H9 (cell line): ENCODE measurements around the gene R3HDM4. TPM values are rescaled to one million over a fixed set of nuclear protein-coding genes. Genes with fewer than 3 reads are reported as not detected.

Source experiments
- DNase-seq: peaks from one replicate; pipeline ENCODE4 v3.0.0-alpha.2; 2017
- H2AFZ ChIP-seq: one replicate; pipeline ENCODE4 v1.6.1; 2013; ENCODE audit warnings: mild to moderate bottlenecking, low read length, control low read depth, moderate library complexity
- H2AK5ac ChIP-seq: 2 replicates; pipeline ENCODE4 v1.6.1; 2013; ENCODE audit warnings: low read length, control low read depth, mixed read lengths; ENCODE audit not compliant: insufficient read length
- H2BK120ac ChIP-seq: one replicate; pipeline ENCODE4 v1.6.1; 2013; ENCODE audit warnings: low read depth, mild to moderate bottlenecking, low read length, control low read depth, inconsistent platforms; ENCODE audit not compliant: poor library complexity, severe bottlenecking
- H2BK12ac ChIP-seq: 2 replicates; pipeline ENCODE4 v1.6.1; 2013; ENCODE audit warnings: low read length, control low read depth, mixed read lengths, low read depth; ENCODE audit not compliant: insufficient read length
- H2BK15ac ChIP-seq: 2 replicates; pipeline ENCODE4 v1.6.1; 2013; ENCODE audit warnings: low read depth, low read length, control low read depth
- H2BK20ac ChIP-seq: one replicate; pipeline ENCODE4 v1.6.1; 2013; ENCODE audit warnings: low read depth, mild to moderate bottlenecking, low read length, control low read depth, inconsistent platforms; ENCODE audit not compliant: poor library complexity, severe bottlenecking
- H2BK5ac ChIP-seq: 2 replicates; pipeline ENCODE4 v1.6.1; 2013; ENCODE audit warnings: low read length, control low read depth, mixed read lengths; ENCODE audit not compliant: insufficient read length
- H3K14ac ChIP-seq: 2 replicates; pipeline ENCODE4 v1.6.1; 2013; ENCODE audit warnings: low read length, control low read depth; ENCODE audit not compliant: insufficient read depth
- H3K18ac ChIP-seq: 2 replicates; pipeline ENCODE4 v1.6.1; 2013; ENCODE audit warnings: low read depth, mild to moderate bottlenecking, mixed read lengths, low read length, control low read depth; ENCODE audit not compliant: insufficient read length
- H3K23ac ChIP-seq: 2 replicates; pipeline ENCODE4 v1.6.1; 2013; ENCODE audit warnings: low read length, control low read depth, mixed read lengths, low read depth; ENCODE audit not compliant: insufficient read length
- H3K23me2 ChIP-seq: 2 replicates; pipeline ENCODE4 v1.6.1; 2013; ENCODE audit warnings: low read depth, mild to moderate bottlenecking, mixed read lengths, low read length, control low read depth; ENCODE audit not compliant: insufficient read length, poor library complexity, severe bottlenecking
- H3K27ac ChIP-seq: 2 replicates; pipeline ENCODE4 v1.5.1; 2013; ENCODE audit warnings: low read length, control low read depth, mixed read lengths, low read depth; ENCODE audit not compliant: insufficient read length
- H3K27me3 ChIP-seq: 2 replicates; pipeline ENCODE4 v1.6.1; 2013; ENCODE audit warnings: low read length, control low read depth, inconsistent platforms; ENCODE audit not compliant: insufficient read depth
- H3K4ac ChIP-seq: 2 replicates; pipeline ENCODE4 v1.6.1; 2013; ENCODE audit warnings: low read depth, mild to moderate bottlenecking, control low read depth, inconsistent platforms, low read length, moderate library complexity
- H3K4me1 ChIP-seq: 2 replicates; pipeline ENCODE4 v1.6.1; 2013; ENCODE audit warnings: low read length, control low read depth, inconsistent platforms; ENCODE audit not compliant: insufficient read depth
- H3K4me2 ChIP-seq: 2 replicates; pipeline ENCODE4 v1.6.1; 2013; ENCODE audit warnings: low read length, control low read depth, mixed read lengths; ENCODE audit not compliant: insufficient read length, insufficient read depth
- H3K56ac ChIP-seq: 2 replicates; pipeline ENCODE4 v1.6.1; 2013; ENCODE audit warnings: low read depth, mild to moderate bottlenecking, mixed read lengths, low read length, control low read depth; ENCODE audit not compliant: insufficient read length
- H3K79me1 ChIP-seq: 2 replicates; pipeline ENCODE4 v1.6.1; 2013; ENCODE audit warnings: low read depth, mild to moderate bottlenecking, moderate library complexity, low read length, control low read depth, inconsistent platforms; ENCODE audit not compliant: insufficient read depth, poor library complexity, severe bottlenecking
- H3K79me2 ChIP-seq: 2 replicates; pipeline ENCODE4 v1.6.1; 2013; ENCODE audit warnings: low read length, control low read depth, inconsistent platforms; ENCODE audit not compliant: insufficient read depth
- H3K9ac ChIP-seq: 2 replicates; pipeline ENCODE4 v1.6.1; 2013; ENCODE audit warnings: low read length, control low read depth, mixed read lengths; ENCODE audit not compliant: insufficient read length; ENCODE audit errors: extremely low read depth
- H3K9me3 ChIP-seq: one replicate; pipeline ENCODE4 v1.6.1; 2013; ENCODE audit warnings: low read depth, low read length, inconsistent platforms; ENCODE audit not compliant: control insufficient read depth
- H3T11ph ChIP-seq: one replicate; pipeline ENCODE4 v1.6.1; 2013; ENCODE audit warnings: mild to moderate bottlenecking, low read length, control low read depth, inconsistent platforms
- H4K20me1 ChIP-seq: one replicate; pipeline ENCODE4 v1.6.1; 2013; ENCODE audit not compliant: control insufficient read depth, insufficient read length, insufficient read depth
- H4K5ac ChIP-seq: 2 replicates; pipeline ENCODE4 v1.6.1; 2013; ENCODE audit warnings: low read depth, mild to moderate bottlenecking, mixed read lengths, low read length, control low read depth; ENCODE audit not compliant: insufficient read length
- H4K8ac ChIP-seq: replicated peaks from 2 replicates; pipeline ENCODE4 v1.6.1; 2013; ENCODE audit warnings: low read length, control low read depth, mixed read lengths, low read depth; ENCODE audit not compliant: insufficient read length
- H4K91ac ChIP-seq: 2 replicates; pipeline ENCODE4 v1.6.1; 2013; ENCODE audit warnings: low read depth, mild to moderate bottlenecking, moderate library complexity, mixed read lengths, low read length, control low read depth; ENCODE audit not compliant: insufficient read length
- H3K27ac Mint-ChIP-seq, 3 experiments: 2 replicates in 2 of 3; 3 replicates in 1 of 3; pipeline ENCODE4 v1.8.0; 2020 to 2021; ENCODE audit warnings: mixed read lengths in 3 of 3, mild to moderate bottlenecking in 1 of 3, moderate library complexity in 1 of 3
- H3K27me3 Mint-ChIP-seq: 2 replicates; pipeline ENCODE4 v1.8.0; 2021; ENCODE audit warnings: low read depth, mild to moderate bottlenecking, moderate library complexity, mixed read lengths
- H3K36me3 Mint-ChIP-seq, 3 experiments: 2 replicates in 2 of 3; 3 replicates in 1 of 3; pipeline ENCODE4 v1.8.0; 2020 to 2021; ENCODE audit warnings: low read depth in 3 of 3, mixed read lengths in 3 of 3; ENCODE audit not compliant: insufficient read depth in 1 of 3
- H3K4me1 Mint-ChIP-seq, 2 experiments: 2 replicates each; pipeline ENCODE4 v1.8.0; 2020; ENCODE audit warnings: mixed read lengths in 2 of 2
- H3K4me3 Mint-ChIP-seq, 2 experiments: 2 replicates in 1 of 2; 3 replicates in 1 of 2; pipeline ENCODE4 v1.8.0; 2020 to 2021; ENCODE audit warnings: mild to moderate bottlenecking in 2 of 2, mixed read lengths in 2 of 2, moderate library complexity in 1 of 2
- H3K9me3 Mint-ChIP-seq, 2 experiments: 2 replicates in 1 of 2; 3 replicates in 1 of 2; pipeline ENCODE4 v1.8.0; 2020; ENCODE audit warnings: mild to moderate bottlenecking in 2 of 2, mixed read lengths in 2 of 2, moderate library complexity in 1 of 2
- CTCF ChIP-seq: fragments of 200-600 bp; sonication (generic); conservative IDR thresholded peaks from 3 replicates; pipeline ENCODE4 v1.8.0; 2021; ENCODE audit warnings: antibody characterized with exemption, mild to moderate bottlenecking
- WGBS: extraction: QIAGEN DNeasy Blood & Tissue Kit; methylation state at CpG from one replicate; pipeline ENCODE4 v1.1.7; 2013; ENCODE audit warnings: missing lambda C conversion rate, low lambda C conversion rate, mixed read lengths; ENCODE audit not compliant: insufficient read length; ENCODE audit errors: extremely low coverage; 5-methylcytosine and 5-hydroxymethylcytosine counted together
- total RNA-seq: library from RNA; stranded (reverse); gene quantifications from 2 replicates; pipeline ENCODE4 v1.2.1, GENCODE V29; 2021

Gene R3HDM4
- total RNA-seq, 1 experiment from 2014 or later: 66.4 TPM

GRCh38 chr19:867855-868457 lies 45.1 kb downstream of the R3HDM4 start:
- no peak overlapping the region for H3K4ac ChIP-seq
- H3K14ac ChIP-seq: no peak overlapping the region
- TF ChIP-seq CTCF: no peak
- H4K5ac ChIP-seq: no peak overlapping the region
- no peak overlapping the region for H3K4me2 ChIP-seq
- no peak overlapping the region for H2AFZ ChIP-seq
- H4K20me1 ChIP-seq: no peaks in the 10 kb centered on the region
- H3K4me1 Mint-ChIP-seq: peaks cover 8 to 22% of the 10 kb centered on the region in 2 experiments
- no peaks in the 10 kb centered on the region for H3K4me1 ChIP-seq
- H3K9ac ChIP-seq: no peak overlapping the region
- DNase-seq: no peak
- no peak overlapping the region for H3K23ac ChIP-seq
- H3K56ac ChIP-seq: no peak overlapping the region
- H3K36me3 Mint-ChIP-seq: peaks cover 20 to 43% (median 33%) of the 10 kb centered on the region in 3 experiments
- H3K27me3 Mint-ChIP-seq: peaks cover 6% of the 10 kb centered on the region; the same call in 1 of the 2 replicates
- no peak overlapping the region for H3T11ph ChIP-seq
- H4K8ac ChIP-seq: no peak overlapping the region
- peak overlapping the region in 1 of 3 experiments; percentile 64; a peak in 1 of 7 replicates for H3K27ac Mint-ChIP-seq
- no CpG with 5 or more reads among the region's 39 CpGs for WGBS
- no peak overlapping the region for H2BK5ac ChIP-seq
- 0 out of 5 replicates have a peak overlapping the region, but pooled peaks of 1 of the 2 experiments have one; percentile 29 for H3K4me3 Mint-ChIP-seq
- no peak overlapping the region for H2BK120ac ChIP-seq
- H3K18ac ChIP-seq: no peak overlapping the region
- H2BK20ac ChIP-seq: no peak overlapping the region
- no peak overlapping the region for H2BK12ac ChIP-seq
- no peaks in the 10 kb centered on the region for H3K79me1 ChIP-seq
- H3K23me2 ChIP-seq: no peaks in the 10 kb centered on the region
- no peaks in the 10 kb centered on the region for H3K27me3 ChIP-seq
- H4K91ac ChIP-seq: no peak overlapping the region
- no peaks in the 10 kb centered on the region for H3K9me3 ChIP-seq
- H2BK15ac ChIP-seq: no peak overlapping the region
- H3K27ac ChIP-seq: no peak overlapping the region
- no peaks in the 10 kb centered on the region for H3K79me2 ChIP-seq
- no peak overlapping the region for H2AK5ac ChIP-seq
- H3K9me3 Mint-ChIP-seq: peaks cover 6 to 7% of the 10 kb centered on the region in 2 experiments
